HEK293 (cell line): ENCODE measurements around the gene UGT3A1.

Source experiments
- IKZF3 ChIP-seq: fragments of 450-650 bp; IDR thresholded peaks from 2 replicates; pipeline ENCODE4 v1.5.0; 2018; ENCODE audit warnings: missing biosample characterization, mild to moderate bottlenecking, missing genetic modification characterization, moderate library complexity
- REST ChIP-seq: fragments of 450-650 bp; formaldehyde crosslinking; IDR thresholded peaks from 2 replicates; pipeline ENCODE4 v1.5.1; 2016; ENCODE audit warnings: missing biosample characterization, missing genetic modification characterization
- SETDB1 ChIP-seq: IDR thresholded peaks from one replicate; pipeline ENCODE4 v1.6.1; 2017; ENCODE audit warnings: mild to moderate bottlenecking, low read length, moderate library complexity, mixed read lengths; ENCODE audit not compliant: insufficient read length
- ZNF292 ChIP-seq: fragments of 450-650 bp; formaldehyde crosslinking; IDR thresholded peaks from 2 replicates; pipeline ENCODE4 v1.5.1; 2016; ENCODE audit warnings: low read depth, missing biosample characterization, missing genetic modification characterization, borderline replicate concordance
- ZNF473 ChIP-seq: fragments of 450-650 bp; formaldehyde crosslinking; IDR thresholded peaks from 2 replicates; pipeline ENCODE4 v1.5.1; 2017; ENCODE audit warnings: missing biosample characterization, missing genetic modification characterization
- ZNF658 ChIP-seq: fragments of 450-650 bp; formaldehyde crosslinking; IDR thresholded peaks from 2 replicates; pipeline ENCODE4; 2016; ENCODE audit warnings: missing biosample characterization, missing genetic modification characterization
- ZSCAN5A ChIP-seq: fragments of 450-650 bp; formaldehyde crosslinking; IDR thresholded peaks from 2 replicates; pipeline ENCODE4 v1.5.1; 2016; ENCODE audit warnings: missing biosample characterization, missing genetic modification characterization
- TF ChIP-seq, protein P1 (sequence below): fragments of 450-650 bp; formaldehyde crosslinking; IDR thresholded peaks from 2 replicates; pipeline ENCODE4 v1.5.1; 2016; ENCODE audit warnings: missing biosample characterization, missing genetic modification characterization
- TF ChIP-seq, protein P2 (sequence below): fragments of 450-650 bp; formaldehyde crosslinking; IDR thresholded peaks from 2 replicates; pipeline ENCODE4 v1.5.1; 2016; ENCODE audit warnings: missing biosample characterization, missing genetic modification characterization

GRCh38 chr5:35908228-35908627 is 83.0 kb downstream of the UGT3A1 start:
- TF ChIP-seq REST (no peak), IKZF3 (tag by site-specific recombination) (no peak), SETDB1 (no peak), ZNF473 (tag by site-specific recombination) (no peak), ZSCAN5A (tag by site-specific recombination) (no peak), ZNF292 (tag by site-specific recombination) (no peak), ZNF658 (tag by site-specific recombination) (no peak)
- TF ChIP-seq, protein P1, sequence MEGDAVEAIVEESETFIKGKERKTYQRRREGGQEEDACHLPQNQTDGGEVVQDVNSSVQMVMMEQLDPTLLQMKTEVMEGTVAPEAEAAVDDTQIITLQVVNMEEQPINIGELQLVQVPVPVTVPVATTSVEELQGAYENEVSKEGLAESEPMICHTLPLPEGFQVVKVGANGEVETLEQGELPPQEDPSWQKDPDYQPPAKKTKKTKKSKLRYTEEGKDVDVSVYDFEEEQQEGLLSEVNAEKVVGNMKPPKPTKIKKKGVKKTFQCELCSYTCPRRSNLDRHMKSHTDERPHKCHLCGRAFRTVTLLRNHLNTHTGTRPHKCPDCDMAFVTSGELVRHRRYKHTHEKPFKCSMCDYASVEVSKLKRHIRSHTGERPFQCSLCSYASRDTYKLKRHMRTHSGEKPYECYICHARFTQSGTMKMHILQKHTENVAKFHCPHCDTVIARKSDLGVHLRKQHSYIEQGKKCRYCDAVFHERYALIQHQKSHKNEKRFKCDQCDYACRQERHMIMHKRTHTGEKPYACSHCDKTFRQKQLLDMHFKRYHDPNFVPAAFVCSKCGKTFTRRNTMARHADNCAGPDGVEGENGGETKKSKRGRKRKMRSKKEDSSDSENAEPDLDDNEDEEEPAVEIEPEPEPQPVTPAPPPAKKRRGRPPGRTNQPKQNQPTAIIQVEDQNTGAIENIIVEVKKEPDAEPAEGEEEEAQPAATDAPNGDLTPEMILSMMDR (tag by site-specific recombination), result no peak
- TF ChIP-seq, protein P2, sequence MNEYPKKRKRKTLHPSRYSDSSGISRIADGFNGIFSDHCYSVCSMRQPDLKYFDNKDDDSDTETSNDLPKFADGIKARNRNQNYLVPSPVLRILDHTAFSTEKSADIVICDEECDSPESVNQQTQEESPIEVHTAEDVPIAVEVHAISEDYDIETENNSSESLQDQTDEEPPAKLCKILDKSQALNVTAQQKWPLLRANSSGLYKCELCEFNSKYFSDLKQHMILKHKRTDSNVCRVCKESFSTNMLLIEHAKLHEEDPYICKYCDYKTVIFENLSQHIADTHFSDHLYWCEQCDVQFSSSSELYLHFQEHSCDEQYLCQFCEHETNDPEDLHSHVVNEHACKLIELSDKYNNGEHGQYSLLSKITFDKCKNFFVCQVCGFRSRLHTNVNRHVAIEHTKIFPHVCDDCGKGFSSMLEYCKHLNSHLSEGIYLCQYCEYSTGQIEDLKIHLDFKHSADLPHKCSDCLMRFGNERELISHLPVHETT, result no peak
